GM12873 (cell line): ENCODE measurements around the gene TTLL9.

Experiments
- TF ChIP-seq, protein P1 (sequence below): IDR thresholded peaks from 2 replicates; pipeline ENCODE4 v1.5.1; 2012; ENCODE audit warnings: low read depth, mild to moderate bottlenecking, moderate library complexity, low read length, control low read depth; ENCODE audit not compliant: insufficient read depth; ENCODE audit errors: missing control alignments

The TTLL9 gene

DNA sequence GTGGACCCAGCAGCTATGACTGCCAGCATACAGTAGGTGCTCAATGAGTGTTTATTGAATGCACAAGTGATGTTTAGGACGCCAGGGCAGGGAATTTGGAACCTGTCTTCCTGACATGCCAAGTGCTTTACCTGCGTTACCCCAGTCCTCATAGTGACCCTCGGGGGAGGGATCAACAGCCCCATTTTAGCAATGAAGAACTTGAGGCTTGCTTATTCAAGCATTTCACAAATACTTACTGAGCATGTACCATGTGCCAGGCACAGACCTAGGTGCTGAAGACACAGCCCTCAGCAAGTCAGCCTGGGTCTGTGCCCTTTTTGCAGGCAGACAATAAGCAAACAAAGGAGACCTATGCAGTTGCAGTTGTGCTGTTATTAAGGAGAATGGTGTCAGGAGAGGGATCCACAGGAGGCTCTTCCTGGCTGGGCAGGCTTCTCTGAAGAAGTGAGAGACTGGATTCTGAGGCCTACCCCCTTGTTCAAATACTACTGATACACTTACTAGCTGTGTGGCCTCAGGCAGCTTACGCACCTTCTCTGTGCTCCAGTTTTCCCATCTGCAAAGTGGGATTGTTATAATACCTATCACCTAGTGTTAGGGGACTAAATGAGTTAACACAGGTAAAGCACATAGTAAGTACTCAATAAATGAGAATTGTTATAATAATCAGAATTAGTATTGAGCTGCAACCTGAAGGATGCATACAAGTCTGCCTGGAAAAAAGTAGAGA, 39.8 kb downstream of the TTLL9 start:
- TF ChIP-seq, protein P1, sequence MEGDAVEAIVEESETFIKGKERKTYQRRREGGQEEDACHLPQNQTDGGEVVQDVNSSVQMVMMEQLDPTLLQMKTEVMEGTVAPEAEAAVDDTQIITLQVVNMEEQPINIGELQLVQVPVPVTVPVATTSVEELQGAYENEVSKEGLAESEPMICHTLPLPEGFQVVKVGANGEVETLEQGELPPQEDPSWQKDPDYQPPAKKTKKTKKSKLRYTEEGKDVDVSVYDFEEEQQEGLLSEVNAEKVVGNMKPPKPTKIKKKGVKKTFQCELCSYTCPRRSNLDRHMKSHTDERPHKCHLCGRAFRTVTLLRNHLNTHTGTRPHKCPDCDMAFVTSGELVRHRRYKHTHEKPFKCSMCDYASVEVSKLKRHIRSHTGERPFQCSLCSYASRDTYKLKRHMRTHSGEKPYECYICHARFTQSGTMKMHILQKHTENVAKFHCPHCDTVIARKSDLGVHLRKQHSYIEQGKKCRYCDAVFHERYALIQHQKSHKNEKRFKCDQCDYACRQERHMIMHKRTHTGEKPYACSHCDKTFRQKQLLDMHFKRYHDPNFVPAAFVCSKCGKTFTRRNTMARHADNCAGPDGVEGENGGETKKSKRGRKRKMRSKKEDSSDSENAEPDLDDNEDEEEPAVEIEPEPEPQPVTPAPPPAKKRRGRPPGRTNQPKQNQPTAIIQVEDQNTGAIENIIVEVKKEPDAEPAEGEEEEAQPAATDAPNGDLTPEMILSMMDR: no peak

DNA sequence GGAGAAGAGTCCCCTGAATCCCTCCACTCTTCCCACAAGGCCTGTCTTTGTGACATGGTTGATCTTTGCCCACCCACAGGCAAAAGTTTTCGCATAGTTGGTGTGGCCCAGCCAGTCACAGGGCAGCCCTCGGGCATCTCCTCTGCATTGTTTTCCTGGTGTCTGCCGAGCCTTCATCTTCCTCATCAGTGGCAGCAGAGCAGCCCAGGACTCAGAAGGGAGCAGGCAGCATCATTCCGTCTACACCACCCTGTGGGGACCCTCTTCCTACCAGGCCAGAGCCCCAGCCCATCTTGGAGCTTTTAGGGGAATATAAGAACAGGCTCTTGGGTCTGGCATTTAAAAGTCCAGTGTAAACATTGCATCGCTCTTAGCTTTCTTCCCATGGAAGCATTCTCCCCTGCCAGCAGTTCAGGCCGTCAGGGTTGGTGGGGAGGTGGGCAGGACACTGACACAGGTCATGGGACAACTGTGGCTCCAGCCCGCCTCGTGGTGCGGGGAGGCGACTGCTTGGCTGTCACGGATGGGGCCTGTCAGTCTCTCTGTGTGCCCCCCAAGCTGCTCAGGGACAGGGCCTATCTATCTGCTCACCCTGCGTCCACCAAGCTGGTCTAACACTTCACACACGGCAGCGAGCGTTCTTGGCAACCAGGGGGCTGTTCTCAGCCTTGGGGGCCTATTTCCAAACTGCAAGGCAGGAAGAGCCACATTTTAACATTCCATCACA, 43.2 kb downstream of the TTLL9 start:
- TF ChIP-seq, protein P1: no peak

DNA sequence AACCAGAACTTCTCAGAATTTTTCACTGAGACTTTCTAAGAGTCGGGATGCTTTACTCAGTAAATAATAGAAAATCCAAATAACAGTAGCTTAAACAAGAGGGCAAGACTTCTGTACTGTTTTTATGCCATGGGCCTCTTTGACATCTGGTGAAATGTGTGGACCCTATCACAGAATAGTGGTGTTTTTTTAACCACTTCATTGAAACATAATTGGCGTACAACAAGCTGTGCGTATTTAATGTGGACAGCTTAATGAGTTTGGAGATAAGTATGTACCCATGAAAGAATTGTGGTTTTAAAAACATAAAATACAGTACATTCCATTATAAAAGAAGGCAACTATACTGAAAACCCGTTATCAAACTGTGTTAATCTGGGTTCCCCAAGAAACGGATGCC, 43.7 kb downstream of the TTLL9 start:
- TF ChIP-seq, protein P1: no peak

DNA sequence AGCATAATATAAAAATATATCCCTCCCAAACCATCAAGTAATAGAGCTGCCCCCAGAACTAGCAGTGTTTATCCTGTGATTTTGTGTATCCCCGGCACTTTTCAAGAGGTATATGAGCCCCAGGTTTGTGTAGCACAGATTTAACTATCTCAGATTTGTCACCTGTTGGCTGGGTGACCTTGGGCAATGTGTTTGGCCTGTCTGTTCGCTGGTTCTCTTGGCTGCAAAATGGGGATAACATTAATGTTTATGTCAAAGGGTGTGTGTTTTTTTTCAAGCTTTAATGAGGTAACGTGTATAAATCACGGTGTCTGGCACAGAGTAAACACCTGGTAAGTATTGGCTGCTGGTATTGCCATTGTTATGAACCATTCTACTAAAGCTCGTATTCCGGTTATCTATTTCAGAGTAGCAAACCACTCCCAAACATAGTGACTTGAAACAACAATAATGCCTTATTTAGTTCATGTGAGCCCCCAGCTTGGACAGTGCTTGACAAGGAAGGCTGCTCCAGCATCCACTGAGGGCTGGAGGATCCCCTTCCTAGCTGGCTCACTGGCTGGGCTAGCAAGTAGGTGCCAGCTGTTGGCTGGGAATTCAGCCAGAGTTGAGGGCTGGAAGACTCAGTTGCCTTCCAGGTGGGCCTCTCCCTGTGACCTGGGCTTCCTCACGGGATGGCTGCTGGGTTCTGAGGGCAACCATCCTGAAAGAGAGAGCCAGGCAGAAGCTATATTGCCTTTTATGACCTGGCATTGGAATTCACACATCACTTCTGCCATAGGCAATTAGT, 45.3 kb downstream of the TTLL9 start:
- TF ChIP-seq, protein P1: no peak

DNA sequence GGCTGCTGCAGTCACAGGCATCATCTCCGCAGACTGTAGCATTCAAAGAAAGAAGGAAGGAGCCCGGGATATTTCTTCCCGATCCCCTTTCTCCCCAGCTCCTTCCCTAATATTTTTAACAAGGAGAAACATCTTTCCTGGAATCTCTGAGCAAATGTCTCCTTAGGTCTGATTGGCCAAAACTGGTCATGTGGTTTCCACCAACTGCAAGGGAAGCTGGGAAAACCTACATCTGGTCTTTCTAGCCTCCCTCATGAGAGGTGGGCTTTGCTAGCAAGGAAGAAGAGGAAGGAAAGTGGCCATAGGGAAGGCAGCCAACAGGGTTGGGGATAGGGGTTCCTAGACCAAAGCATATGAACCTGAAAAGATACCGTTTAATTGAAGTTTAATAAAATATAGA, 46.3 kb downstream of the TTLL9 start:
- TF ChIP-seq, protein P1: no peak

DNA sequence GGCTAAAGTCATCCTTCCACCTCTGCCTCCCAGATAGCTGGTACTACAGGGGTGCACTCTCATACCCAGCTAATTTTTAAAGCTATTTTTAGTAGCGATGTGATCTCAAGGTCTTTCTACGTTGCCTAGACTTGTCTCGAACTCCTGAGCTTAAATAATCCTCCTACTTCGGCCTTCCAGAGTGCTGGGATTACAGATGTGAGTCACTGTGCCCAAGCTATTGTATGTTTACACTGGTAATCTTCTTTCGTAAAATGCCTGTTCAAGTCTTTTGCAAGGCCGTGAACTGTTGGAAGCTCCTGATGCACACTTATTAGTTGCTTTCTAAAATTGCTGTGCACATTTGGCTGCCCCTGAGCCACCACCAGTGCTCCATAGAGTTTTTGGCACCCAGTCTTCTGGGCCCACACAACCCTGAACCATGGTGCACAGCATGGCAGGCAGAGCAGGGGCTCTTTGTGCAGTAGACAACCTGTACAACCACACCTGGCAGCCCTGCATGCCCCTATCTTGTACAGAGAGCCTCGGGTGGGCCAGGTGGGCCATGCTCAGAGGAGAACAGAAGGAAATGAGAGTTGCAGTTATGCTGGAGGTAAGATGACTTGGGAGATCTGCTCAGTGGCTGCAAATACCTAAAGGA, 48.2 kb downstream of the TTLL9 start:
- TF ChIP-seq, protein P1: no peak
